Measurements from ENCODE around the gene FCHSD2. TPM values are rescaled to one million over a fixed set of nuclear protein-coding genes. Genes with fewer than 3 reads are reported as not detected.

FCHSD2 gene
- total and polyA plus RNA-seq, 9 of the 15 experiments (the other 6 are each of a cell fraction or from before 2014, with no cell fraction given): 1.8 to 14.7 (median 6.4) TPM

GRCh38 chr11:72813740-72814285, 328.3 kb downstream of the FCHSD2 start (continued):
- TF ChIP-seq MGA (IDR thresholded peaks at IDR 0.05): peak; percentile 98
- no peak for TF ChIP-seq ARNT (IDR thresholded peaks at IDR 0.05)
- TF ChIP-seq CXXC5 (CRISPR knock-in tag; IDR thresholded peaks at IDR 0.05): peak; percentile 79; the same call in 1 of the 2 replicates
- TF ChIP-seq ERF (CRISPR knock-in tag; IDR thresholded peaks at IDR 0.05): 0 out of 2 replicates have a peak, but pooled peaks have one; percentile 30
- TF ChIP-seq TOE1 (IDR thresholded peaks at IDR 0.05; ENCODE audit: borderline replicate concordance): peak; percentile 91
- no peak; the same call in 1 of the 2 replicates for TF ChIP-seq TOE1 (CRISPR knock-in tag; IDR thresholded peaks at IDR 0.05; ENCODE audit: borderline replicate concordance, low read depth)
- TF ChIP-seq SIX5 (IDR thresholded peaks at IDR 0.05; ENCODE audit: borderline replicate concordance in 1 of 2, insufficient read depth in 1 of 2, low read depth in 1 of 2, low read length in 2 of 2): no peak; a peak in 1 of 4 replicates
- no peak for TF ChIP-seq GTF2A2 (tag; IDR thresholded peaks at IDR 0.05)
- peak; percentile 53; the same call in 1 of the 2 replicates for TF ChIP-seq ZNF511 (CRISPR knock-in tag; IDR thresholded peaks at IDR 0.05)
- 0 out of 2 replicates have a peak, but pooled peaks have one; percentile 75 for TF ChIP-seq RBM14 (IDR thresholded peaks at IDR 0.05; ENCODE audit: borderline replicate concordance, insufficient read depth, low read depth, low read length)
- 0 out of 2 replicates have a peak, but pooled peaks have one; percentile 52 for TF ChIP-seq NBN (IDR thresholded peaks at IDR 0.05; ENCODE audit: low read depth)
- no peak for TF ChIP-seq HDAC6 (IDR thresholded peaks at IDR 0.05; ENCODE audit: low read depth, low read length)
- peak; percentile 98 for TF ChIP-seq KDM5B (IDR thresholded peaks at IDR 0.05; ENCODE audit: insufficient replicate concordance, low read depth, low read length)
- no peak for TF ChIP-seq ZNF280B (CRISPR knock-in tag; IDR thresholded peaks at IDR 0.05)

Measured in K562 (cell line).